Spinal cord (tissue), 10 donors: Measurements from ENCODE around the gene GALR2. TPM values are rescaled to one million over a fixed set of nuclear protein-coding genes. Genes with fewer than 3 reads are reported as not detected.

Source experiments
- DNase-seq, 6 donors: peaks; one replicate each; pipeline versions ENCODE4 v3.0.0 to v3.0.0-alpha.2; 2013 to 2015; ENCODE audit warnings: low spot score in 6 of 6, low read depth in 4 of 6
- H3K27ac ChIP-seq: one replicate; pipeline ENCODE4 v1.5.1; 2013; ENCODE audit warnings: low read depth, low read length, control low read depth
- H3K27me3 ChIP-seq: one replicate; pipeline ENCODE4 v1.6.1; 2013; ENCODE audit warnings: low read length; ENCODE audit not compliant: control insufficient read depth, insufficient read depth
- H3K36me3 ChIP-seq: one replicate; pipeline ENCODE4 v1.6.1; 2013; ENCODE audit warnings: low read length; ENCODE audit not compliant: control insufficient read depth, insufficient read depth
- H3K4me1 ChIP-seq: one replicate; pipeline ENCODE4 v1.6.1; 2013; ENCODE audit warnings: low read length; ENCODE audit not compliant: control insufficient read depth, insufficient read depth
- H3K4me3 ChIP-seq: one replicate; pipeline ENCODE4 v1.5.1; 2013; ENCODE audit warnings: low read depth, low read length, control low read depth
- H3K9me3 ChIP-seq: one replicate; pipeline ENCODE4 v1.6.1; 2013; ENCODE audit warnings: low read length; ENCODE audit not compliant: control insufficient read depth, insufficient read depth
- WGBS: methylation state at CpG from one replicate; pipeline ENCODE4 v1.1.5; 2013; ENCODE audit warnings: missing lambda C conversion rate; ENCODE audit not compliant: insufficient coverage; 5-methylcytosine and 5-hydroxymethylcytosine counted together
- polyA plus RNA-seq, 2 donors: library from polyadenylated mRNA; unstranded; fragments of 120-200 nt; gene quantifications; one replicate each; pipeline ENCODE4 v1.2.1, GENCODE V29; 2013; ENCODE audit not compliant: insufficient read length in 2 of 2
- total RNA-seq, 2 donors: library from RNA; depleted of rRNA in 1 of 2; stranded (reverse); fragments of 120-200 nt in 1 of 2; fragments of >200 nt in 1 of 2; gene quantifications; one replicate each; pipeline versions ENCODE4 v1.2.3 to v1.2.4, GENCODE V29; 2013 to 2014
- donor health status: healthy.

Gene GALR2
- total and polyA plus RNA-seq, 4 donors = 0.47 to 0.74 TPM; not detected in 2

- peaks cover 100% of the 10 kb centered on the region for H3K36me3 ChIP-seq
- H3K27me3 ChIP-seq = no peaks in the 10 kb centered on the region
- no peak overlapping the region for H3K4me3 ChIP-seq
- peaks cover 25% of the 10 kb centered on the region for H3K4me1 ChIP-seq
- H3K27ac ChIP-seq = no peak overlapping the region
- no peaks in the 10 kb centered on the region for H3K9me3 ChIP-seq
- DNase-seq = no peak
- 100% methylated on average over 5 of the region's 9 CpGs for WGBS
Measured at GRCh38 chr17:76086384-76086783, 11.8 kb downstream of the GALR2 start.

DNA sequence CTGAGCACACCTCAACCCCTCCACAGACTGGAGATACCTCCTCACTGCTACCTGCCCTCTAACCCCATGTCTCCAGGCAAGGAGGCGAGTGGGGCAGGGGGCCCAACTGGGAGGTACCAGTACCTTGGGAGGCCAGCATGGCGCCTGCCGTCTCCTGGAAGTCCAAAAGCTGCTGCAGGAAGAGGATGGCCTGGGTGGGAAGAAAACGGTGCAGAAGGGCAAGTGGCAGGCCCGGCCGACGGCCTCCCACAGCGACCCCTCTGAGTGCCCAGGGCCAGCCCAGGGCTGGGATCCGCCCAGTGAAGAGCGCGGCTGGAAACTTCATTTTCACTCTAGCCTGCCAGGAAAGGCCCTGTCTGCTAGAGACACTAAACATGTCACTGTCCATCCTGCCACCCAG is 12.9 kb downstream of the GALR2 start:
- H3K4me1 ChIP-seq = peaks cover 33% of the 10 kb centered on the region
- 90% methylated on average over 10 of the region's 11 CpGs for WGBS
- H3K36me3 ChIP-seq = peaks cover 100% of the 10 kb centered on the region
- no peak overlapping the region for H3K27ac ChIP-seq
- H3K27me3 ChIP-seq = no peaks in the 10 kb centered on the region
- H3K9me3 ChIP-seq = no peaks in the 10 kb centered on the region
- DNase-seq = no peak
- H3K4me3 ChIP-seq = no peak overlapping the region

DNA sequence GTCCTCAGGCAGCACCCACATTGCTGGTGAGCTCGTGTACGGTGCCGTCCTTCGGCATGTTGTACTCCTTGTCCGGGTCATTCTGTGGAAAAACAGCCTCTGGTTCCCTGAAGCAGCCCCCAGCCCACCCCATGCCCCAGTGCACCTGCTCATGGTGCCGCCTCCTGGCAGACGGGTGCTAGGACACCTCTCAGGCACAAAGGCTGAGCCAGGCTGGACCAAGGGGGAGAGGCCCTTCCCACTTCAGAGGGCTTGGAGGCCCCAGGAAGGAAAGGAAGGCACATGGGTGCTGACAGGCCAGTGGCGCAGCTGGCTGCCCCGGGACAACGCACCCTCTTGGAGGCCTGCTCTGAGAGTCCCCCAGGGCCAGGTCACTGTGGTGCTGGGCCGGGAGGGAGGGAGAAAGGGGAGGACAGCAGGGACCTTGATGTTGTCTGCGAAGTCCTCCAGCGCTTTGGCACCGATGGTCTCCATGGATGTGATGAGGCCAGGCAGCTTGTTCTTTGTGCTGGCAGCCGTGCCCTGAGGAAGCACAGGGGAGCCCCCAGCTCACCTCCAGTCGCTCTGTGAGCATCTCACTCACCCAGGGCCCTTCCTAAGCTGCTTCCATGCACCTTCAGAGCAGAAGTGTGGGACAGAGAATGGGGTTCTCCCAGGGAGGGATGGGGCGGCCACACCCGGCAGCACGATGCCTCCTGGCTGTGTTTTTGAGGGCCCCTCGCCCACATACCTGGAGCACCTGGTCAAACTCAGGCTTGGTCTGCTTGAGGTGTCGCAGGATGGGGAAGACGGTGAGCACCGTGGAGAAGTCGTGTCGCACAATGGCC is 13.7 kb downstream of the GALR2 start:
- DNase-seq = no peak
- 88% methylated on average over 24 of the region's 25 CpGs for WGBS

DNA sequence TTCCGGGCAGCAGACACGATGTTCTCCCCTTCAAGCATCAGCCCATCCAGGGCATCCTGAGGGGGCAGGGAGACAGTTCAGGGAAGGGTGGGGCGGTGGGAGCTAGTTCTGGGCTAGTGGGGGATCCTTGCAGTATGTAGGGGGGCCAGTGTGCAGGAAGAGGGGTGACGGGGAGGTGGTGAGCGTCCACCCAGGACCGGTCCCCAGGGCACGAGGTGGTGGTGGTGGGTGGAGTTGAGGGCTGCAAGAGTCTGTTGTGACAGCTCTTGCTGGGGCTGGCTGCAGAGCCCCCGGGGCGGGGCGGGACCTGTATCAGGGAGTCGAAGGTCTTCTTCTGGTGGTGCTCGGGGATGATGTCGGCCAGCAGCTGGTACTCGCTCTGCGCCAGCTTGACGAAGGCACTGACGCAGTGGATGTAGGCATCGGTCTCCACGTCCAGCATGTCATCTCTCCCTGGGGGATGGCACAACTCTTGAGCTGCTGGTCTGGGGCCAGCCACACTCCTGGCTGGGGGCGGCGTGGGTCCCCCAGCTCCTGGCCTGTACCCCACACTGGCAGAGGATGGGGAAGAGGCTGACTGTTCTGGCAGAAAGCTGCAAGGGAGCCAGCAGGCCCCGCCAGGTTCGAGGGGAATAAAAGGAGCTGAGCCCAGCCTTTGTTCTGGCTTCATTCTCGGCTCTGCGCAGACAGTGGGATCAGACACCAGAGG is 14.4 kb downstream of the GALR2 start:
- no peak overlapping the region for H3K4me3 ChIP-seq
- no peak for DNase-seq
- H3K27ac ChIP-seq = no peak overlapping the region
- H3K27me3 ChIP-seq = no peaks in the 10 kb centered on the region
- no peaks in the 10 kb centered on the region for H3K9me3 ChIP-seq
- WGBS = 91% methylated on average over 24 of the region's 25 CpGs
- H3K36me3 ChIP-seq = peaks cover 100% of the 10 kb centered on the region
- peaks cover 28% of the 10 kb centered on the region for H3K4me1 ChIP-seq

More for the DNA sequence above, 13.7 kb downstream of the GALR2 start:
- Histone ChIP-seq H3K4me1 (peaks cover 30% of the 10 kb centered on the region), H3K9me3 (no peaks in the 10 kb centered on the region), H3K4me3 (no peak overlapping the region), H3K27me3 (no peaks in the 10 kb centered on the region), H3K27ac (no peak overlapping the region), H3K36me3 (peaks cover 100% of the 10 kb centered on the region)

GRCh38 chr17:76089680-76090516 is 15.3 kb downstream of the GALR2 start:
- Histone ChIP-seq H3K4me1 (peaks cover 28% of the 10 kb centered on the region), H3K36me3 (peaks cover 100% of the 10 kb centered on the region), H3K9me3 (no peaks in the 10 kb centered on the region), H3K4me3 (no peak overlapping the region), H3K27ac (no peak overlapping the region), H3K27me3 (no peaks in the 10 kb centered on the region)
- DNase-seq = no peak
- 84% methylated on average over 31 of the region's 32 CpGs for WGBS

- WGBS = 93% methylated on average over 9 of the region's 17 CpGs
- H3K9me3 ChIP-seq = no peaks in the 10 kb centered on the region
- no peaks in the 10 kb centered on the region for H3K27me3 ChIP-seq
- H3K4me3 ChIP-seq = no peak overlapping the region
- H3K36me3 ChIP-seq = peaks cover 97% of the 10 kb centered on the region
- no peak overlapping the region for H3K27ac ChIP-seq
- H3K4me1 ChIP-seq = peaks cover 28% of the 10 kb centered on the region
- no peak for DNase-seq
Measured at GRCh38 chr17:76090517-76091129, 16.0 kb downstream of the GALR2 start.

GRCh38 chr17:76091526-76092286 is 17.1 kb downstream of the GALR2 start:
- peak in 2 of 6 donors; percentile 36 to 45 for DNase-seq
- no peak overlapping the region for H3K4me3 ChIP-seq
- H3K4me1 ChIP-seq = peaks cover 28% of the 10 kb centered on the region
- peak overlapping the region; percentile 42 for H3K27ac ChIP-seq
- 56% methylated on average over 19 of the region's 23 CpGs for WGBS
- no peaks in the 10 kb centered on the region for H3K9me3 ChIP-seq
- peaks cover 97% of the 10 kb centered on the region for H3K36me3 ChIP-seq
- no peaks in the 10 kb centered on the region for H3K27me3 ChIP-seq

DNA sequence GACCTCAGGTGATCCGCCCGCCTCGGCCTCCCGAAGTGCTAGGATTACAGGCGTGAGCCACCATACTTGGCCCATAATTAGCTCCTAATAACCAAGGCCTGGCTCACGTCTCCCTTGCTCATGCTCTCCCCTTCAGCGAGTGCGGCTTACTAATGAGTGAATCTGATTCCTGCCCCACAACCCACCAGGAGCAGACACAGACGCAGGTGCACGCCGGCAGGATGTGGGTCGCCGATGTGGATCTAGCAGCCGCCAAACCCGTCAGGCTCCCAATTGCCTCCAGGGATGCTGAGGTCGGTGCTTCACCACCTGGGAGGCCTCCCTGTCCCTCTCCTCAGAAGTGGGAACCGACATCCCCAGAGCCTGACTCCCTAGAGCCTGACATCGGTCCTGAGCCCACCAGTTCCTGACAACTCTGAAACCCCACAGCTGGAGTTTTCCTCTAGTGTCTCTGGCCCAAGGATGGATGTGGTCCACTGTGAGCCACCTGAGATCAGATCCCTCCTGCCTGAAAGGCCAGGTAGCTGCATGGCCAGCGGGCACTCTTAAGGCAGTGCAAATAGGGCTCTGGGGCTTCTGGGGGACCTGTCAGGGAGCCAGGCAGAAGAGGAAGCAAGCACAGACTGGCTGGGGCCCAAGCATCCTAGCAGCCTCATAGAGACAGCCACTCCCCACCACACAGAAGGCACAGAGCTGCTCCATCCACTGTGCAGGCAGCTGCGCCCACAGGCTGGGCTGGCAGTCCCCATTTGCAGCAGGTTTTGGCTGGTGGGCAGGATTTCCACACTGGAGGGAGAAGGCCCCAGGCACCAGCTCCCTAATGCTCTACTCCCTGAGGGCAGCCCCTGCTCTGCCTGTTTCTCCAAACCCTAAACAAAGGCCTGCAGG is 18.2 kb downstream of the GALR2 start:
- Histone ChIP-seq H3K4me3 (no peak overlapping the region), H3K4me1 (peaks cover 28% of the 10 kb centered on the region), H3K27ac (peak overlapping the region; percentile 3), H3K36me3 (peaks cover 95% of the 10 kb centered on the region), H3K27me3 (no peaks in the 10 kb centered on the region), H3K9me3 (no peaks in the 10 kb centered on the region)
- 84% methylated on average over 19 of the region's 20 CpGs for WGBS
- DNase-seq = no peak
